Omental fat pad (tissue), 4 donors: ENCODE data around the gene DEPP1. TPM values are rescaled to one million over a fixed set of nuclear protein-coding genes. Genes with fewer than 3 reads are reported as not detected.

Experiments used
- ATAC-seq: fragments of 150-250 bp; one replicate; pipeline ENCODE4 v1.9.1; 2016; ENCODE audit warnings: mild to moderate bottlenecking, moderate library complexity; ENCODE audit not compliant: low FRiP score
- DNase-seq: peaks from one replicate; pipeline ENCODE4 v3.0.0-alpha.2; 2019; ENCODE audit warnings: low spot score
- total RNA-seq, 4 donors: library from RNA; depleted of rRNA; stranded (reverse); fragments of >200 nt; gene quantifications; one replicate each; pipeline ENCODE4 v1.1.0, GENCODE V29; 2016
- TF ChIP-seq, protein P1 (sequence below), 3 donors: fragments of 450-650 bp; IDR thresholded peaks; one replicate each; pipeline ENCODE4 v1.5.1; 2016 to 2017; ENCODE audit warnings: antibody characterized with exemption in 3 of 3, mild to moderate bottlenecking in 3 of 3, moderate library complexity in 2 of 3

DEPP1 gene
- total RNA-seq, 4 donors from 2014 or later: 181 to 740 (median 276) TPM

DNA sequence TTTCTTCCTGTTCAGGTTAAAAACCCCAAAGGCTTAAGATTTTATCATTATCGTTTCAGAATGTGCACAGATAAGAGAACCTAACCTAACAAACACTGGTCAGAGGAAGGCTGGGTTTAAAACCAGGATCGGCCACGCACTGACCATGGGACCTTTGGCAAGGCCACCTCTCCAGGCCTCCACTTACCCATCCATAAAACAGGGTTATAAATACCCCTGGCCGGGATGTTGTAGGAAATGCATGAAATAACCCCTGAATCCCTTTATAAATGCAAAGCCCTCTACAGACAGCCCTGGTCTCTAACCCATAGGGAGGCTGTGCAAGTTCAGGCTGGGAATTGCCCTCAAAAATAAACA is 418 bp downstream of the DEPP1 start:
- ATAC-seq (no peak), DNase-seq (no peak)
- TF ChIP-seq, protein P1, sequence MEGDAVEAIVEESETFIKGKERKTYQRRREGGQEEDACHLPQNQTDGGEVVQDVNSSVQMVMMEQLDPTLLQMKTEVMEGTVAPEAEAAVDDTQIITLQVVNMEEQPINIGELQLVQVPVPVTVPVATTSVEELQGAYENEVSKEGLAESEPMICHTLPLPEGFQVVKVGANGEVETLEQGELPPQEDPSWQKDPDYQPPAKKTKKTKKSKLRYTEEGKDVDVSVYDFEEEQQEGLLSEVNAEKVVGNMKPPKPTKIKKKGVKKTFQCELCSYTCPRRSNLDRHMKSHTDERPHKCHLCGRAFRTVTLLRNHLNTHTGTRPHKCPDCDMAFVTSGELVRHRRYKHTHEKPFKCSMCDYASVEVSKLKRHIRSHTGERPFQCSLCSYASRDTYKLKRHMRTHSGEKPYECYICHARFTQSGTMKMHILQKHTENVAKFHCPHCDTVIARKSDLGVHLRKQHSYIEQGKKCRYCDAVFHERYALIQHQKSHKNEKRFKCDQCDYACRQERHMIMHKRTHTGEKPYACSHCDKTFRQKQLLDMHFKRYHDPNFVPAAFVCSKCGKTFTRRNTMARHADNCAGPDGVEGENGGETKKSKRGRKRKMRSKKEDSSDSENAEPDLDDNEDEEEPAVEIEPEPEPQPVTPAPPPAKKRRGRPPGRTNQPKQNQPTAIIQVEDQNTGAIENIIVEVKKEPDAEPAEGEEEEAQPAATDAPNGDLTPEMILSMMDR (IDR thresholded peaks at IDR 0.05): no peak

DNA sequence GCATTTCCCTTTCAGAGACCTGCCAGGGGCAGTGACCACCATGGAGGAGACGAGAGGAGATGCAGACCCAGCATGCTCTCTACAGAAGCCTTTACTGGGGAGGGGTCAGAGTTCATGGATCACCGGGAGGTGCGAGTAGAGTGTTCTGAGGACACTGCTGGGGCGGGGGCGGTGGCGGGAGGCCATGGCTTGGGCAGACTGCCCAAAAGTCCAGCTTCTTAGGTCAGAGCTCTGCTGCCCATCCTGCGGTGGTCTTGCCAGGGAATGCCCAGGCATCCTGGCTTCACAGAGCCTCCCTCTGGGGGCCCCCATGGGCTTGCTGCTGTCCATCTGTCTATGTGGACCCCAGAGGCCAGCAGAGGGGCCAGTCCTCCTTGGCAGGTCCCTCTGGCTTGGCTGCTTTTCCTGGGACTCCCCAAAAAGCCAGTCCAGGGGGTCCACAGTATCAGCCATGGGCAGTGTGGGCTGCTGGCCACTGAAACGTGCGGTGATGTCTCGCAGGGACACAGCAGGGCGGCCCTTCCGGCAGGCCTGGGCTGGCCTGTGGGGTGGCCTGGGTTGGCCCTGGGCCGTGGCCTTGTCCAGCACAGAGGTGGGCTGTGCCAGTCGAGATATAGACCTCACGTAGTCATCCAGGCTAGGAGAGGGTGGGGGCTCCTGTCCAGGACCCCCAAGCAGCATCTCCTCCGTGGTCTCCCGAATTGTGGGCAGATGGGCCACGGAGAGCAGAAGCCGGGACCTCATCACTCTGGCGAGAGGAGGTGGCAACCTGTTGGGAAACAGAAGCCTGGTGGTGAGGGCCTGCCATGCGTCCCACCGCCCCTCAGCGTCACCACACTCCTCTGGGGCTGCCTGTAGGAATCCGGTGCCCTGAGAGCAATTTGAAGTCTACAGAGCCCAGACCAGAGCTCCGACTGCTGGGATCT is 1.1 kb downstream of the DEPP1 start:
- no peak for ATAC-seq
- TF ChIP-seq, protein P1 (IDR thresholded peaks at IDR 0.05): no peak
- DNase-seq: no peak

DNA sequence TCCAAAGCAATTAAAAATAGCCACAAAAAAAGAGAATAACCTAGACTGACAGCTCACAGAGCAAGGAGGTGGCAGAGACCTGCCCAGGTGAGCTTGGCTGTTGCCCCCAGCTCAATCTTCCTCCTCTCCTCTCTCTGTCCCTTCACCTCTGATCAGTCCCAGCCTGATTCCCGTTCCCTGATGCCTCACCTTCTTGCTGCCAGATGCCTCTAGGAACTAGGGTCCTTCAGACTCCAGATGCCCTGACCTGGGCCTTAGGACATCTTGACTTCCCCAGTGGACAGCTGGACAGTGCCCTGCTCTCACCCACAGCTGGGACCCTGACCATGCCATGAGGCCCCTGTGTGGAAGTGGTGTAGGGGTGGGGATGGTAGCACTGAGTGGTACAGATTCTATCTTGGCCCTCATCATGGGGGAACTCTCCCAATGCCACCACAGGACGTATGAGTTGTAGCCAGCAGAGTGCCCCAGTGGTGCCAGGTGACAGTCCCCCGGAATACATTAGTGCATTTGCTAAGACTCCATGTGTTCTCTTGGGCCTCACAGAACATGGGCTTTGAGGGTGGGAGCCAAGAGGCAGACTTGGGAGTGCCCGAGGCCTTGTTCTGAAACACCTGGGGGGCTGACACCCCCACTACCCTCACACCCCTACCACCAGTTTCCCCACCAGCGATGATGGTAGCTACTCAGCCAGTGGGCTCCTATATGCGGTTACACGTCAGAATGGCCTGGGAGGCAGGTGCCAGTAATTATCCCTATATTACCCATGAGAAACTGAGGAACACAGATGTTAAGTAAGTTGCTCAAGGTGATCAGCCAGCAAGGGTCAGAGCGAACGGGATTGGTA is 2.0 kb downstream of the DEPP1 start:
- TF ChIP-seq, protein P1 (IDR thresholded peaks at IDR 0.05): no peak
- no peak for DNase-seq
- no peak for ATAC-seq

DNA sequence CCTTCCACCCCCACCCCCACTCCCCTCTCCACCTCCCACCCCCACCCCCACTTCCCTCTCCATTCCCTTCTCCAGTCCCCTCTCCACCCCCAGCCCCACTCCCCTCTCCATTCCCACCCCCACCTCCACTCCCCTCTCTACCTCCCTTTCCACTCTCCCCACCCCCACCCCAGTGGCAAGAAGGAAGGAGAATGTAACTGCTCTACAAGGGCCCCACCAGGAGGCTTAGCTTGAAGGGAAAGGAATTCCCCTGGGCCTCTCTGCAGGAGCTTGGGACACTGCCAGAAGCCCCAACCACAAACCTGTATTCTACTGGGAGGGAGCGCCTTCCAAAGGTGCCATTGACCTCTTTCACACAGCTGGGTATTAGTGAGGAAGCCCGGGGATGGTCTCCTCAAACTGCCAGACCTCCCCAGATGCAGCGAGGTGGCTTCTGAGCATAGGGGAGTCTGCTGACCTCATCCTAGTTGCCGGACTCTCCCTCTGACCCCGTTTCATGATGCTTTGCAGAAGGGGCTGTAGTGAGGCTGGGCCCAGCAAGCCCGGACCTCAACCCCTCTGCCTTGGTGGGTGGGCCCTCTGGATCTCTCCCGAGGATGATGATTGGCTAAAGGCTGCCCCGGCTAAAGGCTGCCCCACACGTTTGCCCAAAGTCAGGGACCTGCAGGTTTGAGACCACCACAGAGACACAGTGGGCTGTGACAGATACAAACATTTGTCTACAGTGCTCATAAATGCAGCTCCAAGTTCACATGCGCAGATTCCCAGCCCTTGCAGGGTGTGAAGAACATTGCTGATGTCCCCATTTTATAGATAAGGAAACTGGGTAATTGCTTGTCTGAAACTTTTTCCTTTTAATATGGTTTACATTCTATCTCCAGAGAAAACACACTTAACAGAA is 2.9 kb downstream of the DEPP1 start:
- ATAC-seq: no peak
- TF ChIP-seq, protein P1 (IDR thresholded peaks at IDR 0.05): no peak
- DNase-seq: no peak

DNA sequence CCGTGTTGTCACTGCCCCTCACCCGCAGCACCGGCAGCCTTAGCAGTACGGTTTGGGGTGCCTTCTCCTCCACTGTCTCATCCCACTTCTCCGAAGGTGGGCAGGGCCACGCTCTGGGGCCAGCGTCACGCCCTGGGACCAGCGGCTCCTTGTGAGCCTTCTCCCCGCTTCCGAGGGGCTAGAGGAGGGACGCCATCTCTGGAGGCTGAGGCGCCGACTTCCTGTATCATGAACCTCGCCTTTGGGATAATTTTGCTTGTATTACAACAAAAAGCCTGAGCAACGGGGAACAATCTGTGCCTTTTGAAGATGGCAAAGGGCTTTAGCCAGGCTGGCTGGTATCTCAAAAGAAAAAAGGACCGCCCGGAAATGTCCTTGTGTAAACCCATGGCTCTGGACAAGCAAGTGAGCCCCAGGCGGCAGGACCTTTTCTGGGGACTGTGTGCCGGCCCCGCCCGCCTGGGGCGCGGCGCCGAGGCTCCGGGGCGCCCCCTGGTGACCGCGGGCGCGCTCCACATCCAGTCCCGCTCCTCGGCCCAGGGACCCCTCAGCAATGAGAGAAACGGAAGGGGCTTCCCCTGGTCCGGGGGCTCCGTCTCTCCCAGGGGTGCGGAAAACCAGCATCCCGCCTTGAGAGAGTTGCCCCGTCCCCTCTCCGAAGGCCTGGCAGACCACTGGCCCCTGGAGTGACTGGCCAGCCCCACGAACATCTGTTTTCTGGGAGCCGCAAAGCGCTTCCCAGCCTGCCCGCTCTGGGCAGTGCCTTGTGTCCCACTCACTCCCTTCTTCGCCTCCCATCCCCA is 3.8 kb downstream of the DEPP1 start:
- TF ChIP-seq, protein P1 (IDR thresholded peaks at IDR 0.05): peak in 1 of 3 donors; percentile 89
- DNase-seq: no peak
- ATAC-seq: peak; percentile 64
